GM12874 (cell line): Measurements from ENCODE around the gene CACNA2D3.

Experiments used
- CTCF ChIP-seq: IDR thresholded peaks from 2 replicates; pipeline ENCODE4 v1.5.1; 2011; ENCODE audit warnings: low read depth, mild to moderate bottlenecking, control low read depth, low read length, moderate library complexity; ENCODE audit not compliant: insufficient read depth

Gene CACNA2D3

GRCh38 chr3:54987719-54988118, 865.4 kb downstream of the CACNA2D3 start:
- TF ChIP-seq CTCF = no peak

GRCh38 chr3:54988302-54988837, 866.0 kb downstream of the CACNA2D3 start:
- TF ChIP-seq CTCF = no peak

- TF ChIP-seq CTCF = no peak
These were observed 866.7 kb downstream of the CACNA2D3 start for GRCh38 chr3:54988838-54989630.

GRCh38 chr3:54994111-54994513, 871.8 kb downstream of the CACNA2D3 start:
- TF ChIP-seq CTCF = no peak

- no peak for TF ChIP-seq CTCF
These were observed 876.8 kb downstream of the CACNA2D3 start for GRCh38 chr3:54999159-54999558.

GRCh38 chr3:54999811-55000210, 877.5 kb downstream of the CACNA2D3 start:
- no peak for TF ChIP-seq CTCF

- no peak for TF ChIP-seq CTCF
These were observed 878.2 kb downstream of the CACNA2D3 start for GRCh38 chr3:55000546-55000945.
